CD14-positive monocyte (primary cell): ENCODE results near the gene LIMK2. TPM values are rescaled to one million over a fixed set of nuclear protein-coding genes. Genes with fewer than 3 reads are reported as not detected.

Source experiments
- DNase-seq, 3 donors: peaks; one replicate each; pipeline ENCODE4 v3.0.0-alpha.2; 2011 to 2022
- H2AFZ ChIP-seq: 2 replicates; pipeline ENCODE4 v1.6.0; 2012; ENCODE audit warnings: mild to moderate bottlenecking, low read depth, low read length, inconsistent platforms; ENCODE audit not compliant: insufficient read depth, poor library complexity, severe bottlenecking
- H3K27ac ChIP-seq, 2 donors: 1 replicate in 1 of 2; 2 replicates in 1 of 2; pipeline ENCODE4 v1.5.1; 2012 to 2013; ENCODE audit warnings: low read length in 2 of 2, control low read depth in 1 of 2, inconsistent platforms in 1 of 2, low read depth in 1 of 2, mild to moderate bottlenecking in 1 of 2
- H3K27me3 ChIP-seq, 2 donors: one replicate each; pipeline versions ENCODE4 v1.6.0 to v1.6.1; 2011 to 2013; ENCODE audit warnings: low read length in 2 of 2; ENCODE audit not compliant: control insufficient read depth in 2 of 2, insufficient read depth in 2 of 2
- H3K36me3 ChIP-seq, 2 donors: replicated peaks in 1 of 2; 1 replicate in 1 of 2; 2 replicates in 1 of 2; pipeline versions ENCODE4 v1.5.1 to v1.6.1; 2012 to 2013; ENCODE audit warnings: low read length in 2 of 2, control low read depth in 1 of 2, inconsistent platforms in 1 of 2, mild to moderate bottlenecking in 1 of 2; ENCODE audit not compliant: insufficient read depth in 2 of 2, control insufficient read depth in 1 of 2
- H3K4me1 ChIP-seq, 2 donors: 1 replicate in 1 of 2; 2 replicates in 1 of 2; pipeline versions ENCODE4 v1.5.1 to v1.6.1; 2012 to 2013; ENCODE audit warnings: low read length in 2 of 2, control low read depth in 1 of 2, inconsistent platforms in 1 of 2, mild to moderate bottlenecking in 1 of 2, moderate library complexity in 1 of 2; ENCODE audit not compliant: insufficient read depth in 2 of 2, control insufficient read depth in 1 of 2
- H3K4me2 ChIP-seq: replicated peaks from 2 replicates; pipeline ENCODE3; 2012; ENCODE audit warnings: low read length, moderate library complexity, mild to moderate bottlenecking; ENCODE audit not compliant: poor library complexity, severe bottlenecking; ENCODE audit errors: extremely low read depth
- H3K4me3 ChIP-seq, 3 experiments: fragments of 200-600 bp in 1 of 3; sonication (generic) in 1 of 3; replicated peaks in 1 of 3; 1 replicate in 2 of 3; 2 replicates in 1 of 3; pipeline ENCODE4 v1.5.1; 2011 to 2013; ENCODE audit warnings: low read length in 3 of 3, mild to moderate bottlenecking in 3 of 3, control low read depth in 2 of 3, low read depth in 2 of 3, inconsistent platforms in 1 of 3, moderate library complexity in 1 of 3
- H3K79me2 ChIP-seq: 2 replicates; pipeline ENCODE4 v1.6.0; 2012; ENCODE audit warnings: mild to moderate bottlenecking, control low read depth, inconsistent platforms, low read length, moderate library complexity; ENCODE audit not compliant: insufficient read depth
- H3K9ac ChIP-seq: 2 replicates; pipeline ENCODE4 v1.6.0; 2017; ENCODE audit warnings: low read length, mild to moderate bottlenecking; ENCODE audit not compliant: insufficient read depth, poor library complexity, severe bottlenecking
- H3K9me3 ChIP-seq, 2 donors: replicated peaks in 1 of 2; 1 replicate in 1 of 2; 2 replicates in 1 of 2; pipeline versions ENCODE4 v1.5.1 to v1.6.1; 2012 to 2013; ENCODE audit warnings: low read length in 2 of 2, control low read depth in 1 of 2; ENCODE audit not compliant: control insufficient read depth in 1 of 2, insufficient read depth in 1 of 2
- H4K20me1 ChIP-seq: 2 replicates; pipeline ENCODE4 v1.6.0; 2012; ENCODE audit warnings: mild to moderate bottlenecking, low read length, control low read depth, moderate library complexity; ENCODE audit not compliant: insufficient read depth
- H3K27ac Mint-ChIP-seq, 7 donors: one replicate each; pipeline ENCODE4 v1.8.0; 2020; ENCODE audit warnings: mild to moderate bottlenecking in 7 of 7, mixed read lengths in 7 of 7, moderate library complexity in 6 of 7, inconsistent platforms in 2 of 7
- H3K27me3 Mint-ChIP-seq, 3 donors: one replicate each; pipeline ENCODE4 v1.8.0; 2021 to 2022; ENCODE audit warnings: low read depth in 3 of 3, mild to moderate bottlenecking in 3 of 3, mixed read lengths in 3 of 3, moderate library complexity in 3 of 3, inconsistent platforms in 1 of 3
- H3K36me3 Mint-ChIP-seq, 2 donors: one replicate each; pipeline ENCODE4 v1.8.0; 2020; ENCODE audit warnings: mixed read lengths in 2 of 2, inconsistent platforms in 1 of 2, mild to moderate bottlenecking in 1 of 2
- H3K4me1 Mint-ChIP-seq: one replicate; pipeline ENCODE4 v1.8.0; 2020; ENCODE audit warnings: mild to moderate bottlenecking, mixed read lengths
- H3K4me3 Mint-ChIP-seq, 2 donors: one replicate each; pipeline ENCODE4 v1.8.0; 2020; ENCODE audit warnings: mild to moderate bottlenecking in 2 of 2, mixed read lengths in 2 of 2, moderate library complexity in 1 of 2
- H3K9me3 Mint-ChIP-seq, 7 donors: one replicate each; pipeline ENCODE4 v1.8.0; 2020 to 2022; ENCODE audit warnings: mixed read lengths in 7 of 7, mild to moderate bottlenecking in 6 of 7, moderate library complexity in 6 of 7, inconsistent platforms in 2 of 7
- WGBS: methylation state at CpG from one replicate; pipeline ENCODE4 v1.1.5; 2013; ENCODE audit warnings: missing lambda C conversion rate; ENCODE audit not compliant: insufficient coverage; 5-methylcytosine and 5-hydroxymethylcytosine counted together
- intact Hi-C, 2 donors: fragments of 100-400 bp; cut with micrococcal nuclease; formaldehyde crosslinking; loops; one replicate each; pipeline versions ENCODE4 v1.15.0 to v1.15.1; 2023
- polyA plus RNA-seq, 3 donors: library from polyadenylated mRNA; depleted of rRNA in 1 of 3; unstranded in 2 of 3; stranded (reverse) in 1 of 3; fragments of 300-500 nt in 2 of 3; fragments of >200 nt in 1 of 3; fragmentation: Illumina TruSeq in 2 of 3; gene quantifications; 1 replicate in 2 of 3; 2 replicates in 1 of 3; pipeline ENCODE4 v1.2.3, GENCODE V29; 2012 to 2021
- TF ChIP-seq, protein P1 (sequence below): fragments of 200-600 bp; IDR thresholded peaks from one replicate; pipeline ENCODE4 v1.8.0; 2022; ENCODE audit warnings: antibody characterized with exemption, mild to moderate bottlenecking

LIMK2 gene
- polyA plus RNA-seq, 3 donors = 5.5 to 14.2 (median 10.1) TPM

DNA sequence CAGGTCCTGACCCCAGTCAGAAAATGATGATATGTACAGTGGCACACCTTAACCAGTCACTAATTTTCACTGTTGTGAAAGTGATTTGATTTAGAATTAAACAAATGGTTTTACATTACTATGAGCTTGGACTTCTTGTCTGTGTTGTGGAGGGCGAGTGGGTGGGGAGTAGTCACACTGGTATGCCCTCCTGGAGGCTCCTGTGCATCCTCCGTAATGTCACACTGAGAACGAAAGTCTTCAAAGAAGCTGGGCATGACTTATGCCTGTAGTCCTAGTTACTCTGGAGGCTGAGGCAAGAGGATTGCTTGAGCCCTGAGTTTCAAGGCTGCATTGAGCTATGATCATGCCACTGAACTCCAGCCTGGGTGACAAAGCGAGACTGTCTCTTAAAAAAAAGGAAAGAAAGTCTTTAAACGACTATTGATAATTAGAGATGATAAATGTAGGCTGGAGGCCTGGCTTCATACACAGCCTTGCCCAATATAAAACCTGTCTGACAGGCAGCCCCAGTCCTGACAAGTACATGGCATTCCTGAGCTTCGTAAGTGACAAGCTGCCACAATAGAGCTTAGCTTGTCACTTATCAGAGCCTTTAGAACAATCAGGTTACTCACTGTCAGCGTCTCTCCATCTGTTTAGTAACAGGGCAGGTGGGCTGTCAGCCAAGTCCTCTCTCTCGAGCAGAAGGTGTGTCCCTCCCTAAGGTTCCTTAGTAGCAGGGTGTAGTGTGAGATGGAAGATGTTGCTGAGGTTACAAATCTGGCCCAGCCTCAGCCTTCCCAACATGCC is 5.0 kb upstream of the LIMK2 start:
- no peak overlapping the region for H3K4me3 Mint-ChIP-seq
- Histone ChIP-seq H2AFZ (no peak overlapping the region), H3K4me3 (no peak overlapping the region), H3K36me3 (peaks cover 12 to 35% of the 10 kb centered on the region in 2 donors), H3K79me2 (peaks cover 4% of the 10 kb centered on the region), H4K20me1 (no peaks in the 10 kb centered on the region), H3K9me3 (no peaks in the 10 kb centered on the region), H3K9ac (no peak overlapping the region), H3K27me3 (no peaks in the 10 kb centered on the region), H3K4me2 (no peak overlapping the region), H3K4me1 (peaks cover 33 to 34% of the 10 kb centered on the region in 2 donors), H3K27ac (no peak overlapping the region)
- intact Hi-C loops = no loop called here
- DNase-seq = no peak
- peak overlapping the region in 6 of 7 donors; percentile 14 to 72 (median 33) for H3K27ac Mint-ChIP-seq
- H3K36me3 Mint-ChIP-seq = peaks cover 39 to 48% of the 10 kb centered on the region in 2 donors
- no peaks in the 10 kb centered on the region for H3K9me3 Mint-ChIP-seq
- H3K4me1 Mint-ChIP-seq = peaks cover 38% of the 10 kb centered on the region
- WGBS = 96% methylated on average over 5 of the region's 8 CpGs
- TF ChIP-seq, protein P1, sequence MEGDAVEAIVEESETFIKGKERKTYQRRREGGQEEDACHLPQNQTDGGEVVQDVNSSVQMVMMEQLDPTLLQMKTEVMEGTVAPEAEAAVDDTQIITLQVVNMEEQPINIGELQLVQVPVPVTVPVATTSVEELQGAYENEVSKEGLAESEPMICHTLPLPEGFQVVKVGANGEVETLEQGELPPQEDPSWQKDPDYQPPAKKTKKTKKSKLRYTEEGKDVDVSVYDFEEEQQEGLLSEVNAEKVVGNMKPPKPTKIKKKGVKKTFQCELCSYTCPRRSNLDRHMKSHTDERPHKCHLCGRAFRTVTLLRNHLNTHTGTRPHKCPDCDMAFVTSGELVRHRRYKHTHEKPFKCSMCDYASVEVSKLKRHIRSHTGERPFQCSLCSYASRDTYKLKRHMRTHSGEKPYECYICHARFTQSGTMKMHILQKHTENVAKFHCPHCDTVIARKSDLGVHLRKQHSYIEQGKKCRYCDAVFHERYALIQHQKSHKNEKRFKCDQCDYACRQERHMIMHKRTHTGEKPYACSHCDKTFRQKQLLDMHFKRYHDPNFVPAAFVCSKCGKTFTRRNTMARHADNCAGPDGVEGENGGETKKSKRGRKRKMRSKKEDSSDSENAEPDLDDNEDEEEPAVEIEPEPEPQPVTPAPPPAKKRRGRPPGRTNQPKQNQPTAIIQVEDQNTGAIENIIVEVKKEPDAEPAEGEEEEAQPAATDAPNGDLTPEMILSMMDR = no peak
- H3K27me3 Mint-ChIP-seq = peaks cover 0 to 3% (median 0%) of the 10 kb centered on the region in 3 donors

DNA sequence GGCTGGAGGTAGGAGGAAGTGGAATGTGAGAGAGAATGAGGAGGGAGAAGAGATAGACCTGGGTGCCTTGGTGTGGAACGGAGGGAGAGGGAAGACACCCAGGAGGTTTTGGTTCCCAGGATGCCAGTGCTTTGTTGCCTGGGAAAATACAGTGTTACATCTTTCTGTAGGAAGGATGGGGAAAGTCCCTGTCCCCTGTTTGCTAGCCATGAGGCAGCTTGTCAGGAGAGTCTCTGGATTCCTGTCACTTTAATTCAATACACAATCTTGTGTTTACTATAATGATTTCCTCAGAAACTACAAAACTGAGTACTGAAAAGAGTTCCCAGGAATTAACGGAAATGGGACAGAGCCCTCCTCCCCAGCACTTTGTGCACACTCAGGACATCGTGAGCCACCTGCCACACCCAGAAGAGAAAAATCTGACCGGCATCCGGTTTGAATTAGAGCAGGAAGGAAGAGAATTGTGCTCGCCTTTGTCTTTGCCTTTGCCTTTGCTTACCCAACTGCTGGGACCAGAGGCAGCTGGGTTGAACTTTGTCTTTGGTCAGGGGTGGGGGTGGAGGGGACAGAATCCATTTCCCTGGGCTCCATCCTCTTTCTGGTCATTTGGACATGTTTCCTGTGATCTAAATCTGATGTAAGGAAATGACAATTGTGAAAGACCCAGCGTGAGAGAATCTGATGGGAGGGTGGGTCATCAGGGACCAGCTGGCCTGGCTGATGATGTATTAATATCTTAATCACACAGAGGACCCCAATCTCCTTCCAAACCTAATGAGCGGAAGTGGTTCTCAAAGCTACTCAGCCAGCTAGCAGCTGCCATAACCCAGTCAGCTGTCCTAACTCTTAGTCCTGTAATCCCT is 1.3 kb upstream of the LIMK2 start:
- no peaks in the 10 kb centered on the region for H3K9me3 Mint-ChIP-seq
- Histone ChIP-seq H4K20me1 (no peaks in the 10 kb centered on the region), H2AFZ (no peak overlapping the region), H3K36me3 (peaks cover 3 to 17% of the 10 kb centered on the region in 2 donors), H3K27me3 (no peaks in the 10 kb centered on the region), H3K4me2 (peak overlapping the region; percentile 97), H3K27ac (peak overlapping the region; percentile 58 to 92), H3K4me1 (peaks cover 48 to 56% of the 10 kb centered on the region in 2 donors), H3K9me3 (no peaks in the 10 kb centered on the region), H3K4me3 (peak overlapping the region in 1 of 3 experiments; percentile 94), H3K79me2 (peaks cover 41% of the 10 kb centered on the region), H3K9ac (peak overlapping the region; percentile 87)
- 39% methylated on average over 5 of the region's 8 CpGs for WGBS
- intact Hi-C loops = loop anchor here (5.0 to 10.0 kb wide), 4 partner anchors 38 to 246 kb away; partner anchors contain the start of genes MORC2 (in 1 of the 2) and TUG1 (in 1 of the 2)
- TF ChIP-seq, protein P1 = no peak
- peak; percentile 74 to 87 (median 80) for DNase-seq
- H3K27ac Mint-ChIP-seq = peak overlapping the region; percentile 86 to 97 (median 93)
- H3K4me1 Mint-ChIP-seq = peaks cover 50% of the 10 kb centered on the region
- peaks cover 18 to 23% of the 10 kb centered on the region in 2 donors for H3K36me3 Mint-ChIP-seq
- peaks cover 0 to 6% (median 0%) of the 10 kb centered on the region in 3 donors for H3K27me3 Mint-ChIP-seq
- H3K4me3 Mint-ChIP-seq = no peak overlapping the region
